NCI-H748 (cell line): ENCODE results near the gene FIGNL2.
"Not testable (repeated sequence)": the region's sequence is repeated elsewhere in the genome, so short reads cannot be mapped to it uniquely, and the experiment has no call there.

Experiments
- DNase-seq: peaks from one replicate; lab custom pipeline; 2025; ENCODE audit not compliant: unreplicated experiment; lab: John Stamatoyannopoulos, UW

Gene FIGNL2, protein sequence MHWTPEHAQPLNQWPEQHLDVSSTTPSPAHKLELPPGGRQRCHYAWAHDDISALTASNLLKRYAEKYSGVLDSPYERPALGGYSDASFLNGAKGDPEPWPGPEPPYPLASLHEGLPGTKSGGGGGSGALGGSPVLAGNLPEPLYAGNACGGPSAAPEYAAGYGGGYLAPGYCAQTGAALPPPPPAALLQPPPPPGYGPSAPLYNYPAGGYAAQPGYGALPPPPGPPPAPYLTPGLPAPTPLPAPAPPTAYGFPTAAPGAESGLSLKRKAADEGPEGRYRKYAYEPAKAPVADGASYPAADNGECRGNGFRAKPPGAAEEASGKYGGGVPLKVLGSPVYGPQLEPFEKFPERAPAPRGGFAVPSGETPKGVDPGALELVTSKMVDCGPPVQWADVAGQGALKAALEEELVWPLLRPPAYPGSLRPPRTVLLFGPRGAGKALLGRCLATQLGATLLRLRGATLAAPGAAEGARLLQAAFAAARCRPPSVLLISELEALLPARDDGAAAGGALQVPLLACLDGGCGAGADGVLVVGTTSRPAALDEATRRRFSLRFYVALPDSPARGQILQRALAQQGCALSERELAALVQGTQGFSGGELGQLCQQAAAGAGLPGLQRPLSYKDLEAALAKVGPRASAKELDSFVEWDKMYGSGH

GRCh38 chr12:51848326-51848727 lies at the start of gene FIGNL2:
Gene FIGNL2, minus strand, starts transcription at chr12:51848718. Its CDS starts 26,305 bp downstream, at chr12:51822413.
- DNase-seq, result no peak

DNA sequence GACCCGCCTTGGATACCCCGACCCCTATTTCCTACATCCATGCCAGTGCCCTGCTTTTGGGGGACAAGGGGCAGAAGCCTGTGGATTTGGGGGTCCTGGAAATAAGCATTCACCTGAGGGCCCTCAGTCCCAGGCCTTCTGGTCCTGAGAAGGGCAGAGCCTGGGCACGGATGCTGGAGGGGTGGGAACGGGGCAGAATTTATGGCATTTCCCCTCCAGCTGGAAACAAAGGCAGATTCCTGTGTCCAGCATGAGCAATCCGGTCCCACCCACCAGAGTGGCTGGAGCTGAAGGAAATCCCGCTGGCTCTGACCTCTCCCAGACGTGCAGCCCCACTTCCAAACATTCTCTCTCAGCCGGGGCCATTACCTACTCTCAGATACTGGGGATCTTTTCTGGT lies 48.7 kb upstream of the FIGNL2 start:
- DNase-seq, result no peak

DNA sequence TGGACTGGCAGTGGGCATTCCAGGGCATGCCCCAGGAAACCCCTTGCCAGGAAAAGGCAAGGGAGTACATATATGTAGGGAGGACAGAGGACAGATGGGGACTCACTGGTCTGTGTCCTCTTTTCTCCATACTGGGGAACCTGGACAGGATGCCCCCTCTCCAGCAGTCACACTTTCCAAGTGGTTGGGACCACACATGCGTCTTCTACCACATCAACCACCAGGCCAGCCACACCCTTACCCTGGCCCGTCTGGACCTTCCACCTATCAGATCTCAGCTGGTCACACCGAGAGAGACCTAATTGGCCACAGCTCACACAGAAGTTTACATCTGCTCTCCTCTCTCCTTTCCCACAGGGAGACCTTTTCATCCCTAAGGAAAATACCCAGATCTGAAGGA lies 47.7 kb upstream of the FIGNL2 start:
- DNase-seq, result no peak

DNA sequence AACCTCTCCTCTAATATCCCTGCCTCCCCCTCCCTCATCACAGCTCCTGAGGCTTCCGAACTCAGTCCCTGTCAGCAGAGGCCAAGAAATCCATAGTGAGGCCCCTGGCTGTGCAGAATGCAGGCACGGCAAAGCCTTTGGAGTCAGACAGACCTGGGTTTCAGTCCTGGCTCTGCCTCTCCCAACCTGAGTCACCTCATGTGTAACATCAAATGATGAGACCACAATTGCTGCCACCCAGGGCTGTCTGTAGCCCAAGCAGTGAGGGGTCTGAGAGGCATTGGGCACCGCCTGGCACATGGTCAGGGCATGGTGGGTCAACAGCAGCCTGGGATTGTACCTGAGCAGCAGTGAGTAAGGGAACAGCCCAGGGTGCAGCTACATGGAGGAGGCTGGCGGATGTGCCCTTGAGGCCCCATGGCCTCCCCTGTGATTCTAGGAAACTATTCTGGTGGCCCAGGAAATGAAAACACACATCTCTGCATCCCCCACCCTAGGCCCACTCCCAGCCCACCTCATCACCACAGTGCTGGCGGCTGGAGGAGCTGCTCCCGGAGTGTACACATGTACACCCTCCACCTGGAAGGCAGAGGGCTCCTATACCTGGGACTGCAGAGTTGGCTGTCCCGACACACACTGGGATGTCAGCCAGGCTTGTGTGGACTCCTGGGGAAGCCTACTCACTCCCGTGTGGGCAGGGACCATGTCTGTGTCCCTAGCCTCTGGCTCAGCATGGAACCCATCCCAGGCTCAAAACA lies 47.0 kb upstream of the FIGNL2 start:
- DNase-seq, result no peak

GRCh38 chr12:51893786-51894185 lies 45.3 kb upstream of the FIGNL2 start:
- DNase-seq, result no peak

DNA sequence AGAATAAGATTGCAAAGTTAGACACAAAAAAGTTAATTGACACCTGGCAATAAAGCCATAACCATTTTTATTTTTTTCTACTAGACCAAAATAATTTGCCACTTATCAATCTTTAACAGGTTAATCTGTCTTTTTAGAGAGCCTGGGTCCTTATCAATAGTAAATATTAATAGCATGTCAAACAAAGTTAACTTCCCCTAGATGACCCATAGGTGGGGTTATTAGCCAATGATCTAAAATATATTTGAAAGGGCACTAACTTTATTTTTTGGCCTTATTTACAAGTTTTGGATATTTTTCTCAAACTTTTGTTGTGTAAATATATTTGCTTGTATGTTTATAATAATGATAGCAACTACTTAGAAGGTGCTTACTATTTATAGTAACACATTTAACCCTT lies 43.3 kb upstream of the FIGNL2 start:
- no peak for DNase-seq

- no peak for DNase-seq
Measured at GRCh38 chr12:51890511-51891171, 42.1 kb upstream of the FIGNL2 start.

- DNase-seq, result no peak
Measured at GRCh38 chr12:51890133-51890464, 41.6 kb upstream of the FIGNL2 start.

DNA sequence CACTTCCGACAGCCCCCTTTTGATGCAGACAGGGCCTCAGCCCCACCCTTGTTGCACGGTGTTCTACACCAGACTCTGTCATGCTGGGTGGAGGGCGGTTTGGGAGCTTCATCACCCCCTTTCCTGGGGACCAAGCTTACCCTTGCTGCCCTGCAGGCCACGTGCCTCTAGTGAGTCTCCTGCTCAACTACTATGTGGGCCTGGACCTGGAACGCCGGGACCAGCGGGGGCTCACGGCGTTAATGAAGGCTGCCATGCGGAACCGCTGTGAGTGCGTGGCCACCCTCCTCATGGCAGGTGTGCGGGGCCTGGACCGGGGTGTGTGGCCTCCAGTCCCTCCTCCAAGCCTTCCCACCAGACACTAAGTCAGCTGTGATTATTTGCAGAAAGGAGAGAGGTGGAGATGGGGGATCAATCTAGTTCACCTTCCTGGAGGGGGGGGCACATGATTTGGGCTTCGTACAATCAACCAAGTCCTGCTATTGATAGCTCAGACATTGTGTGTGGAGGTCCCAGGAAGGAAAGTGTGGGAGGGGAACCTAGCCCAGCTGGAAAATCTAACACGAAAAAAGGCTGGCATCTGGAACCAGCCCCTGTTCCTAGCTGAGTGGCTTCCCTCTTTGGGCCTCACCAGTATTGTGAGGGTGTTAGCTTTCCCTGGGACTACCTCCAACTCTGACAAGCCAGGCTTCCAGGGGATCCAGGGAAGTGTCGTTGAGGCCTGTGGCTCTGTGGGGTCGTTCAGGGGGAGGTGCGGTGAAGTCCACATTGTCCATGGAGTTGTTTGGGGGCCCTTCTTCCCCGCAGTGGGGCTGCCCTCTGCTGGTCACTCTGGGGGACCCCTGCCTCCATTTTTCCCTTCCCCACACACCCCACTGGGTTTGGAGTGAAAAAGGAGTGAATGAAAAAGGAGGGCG lies 41.0 kb upstream of the FIGNL2 start:
- no peak for DNase-seq

DNA sequence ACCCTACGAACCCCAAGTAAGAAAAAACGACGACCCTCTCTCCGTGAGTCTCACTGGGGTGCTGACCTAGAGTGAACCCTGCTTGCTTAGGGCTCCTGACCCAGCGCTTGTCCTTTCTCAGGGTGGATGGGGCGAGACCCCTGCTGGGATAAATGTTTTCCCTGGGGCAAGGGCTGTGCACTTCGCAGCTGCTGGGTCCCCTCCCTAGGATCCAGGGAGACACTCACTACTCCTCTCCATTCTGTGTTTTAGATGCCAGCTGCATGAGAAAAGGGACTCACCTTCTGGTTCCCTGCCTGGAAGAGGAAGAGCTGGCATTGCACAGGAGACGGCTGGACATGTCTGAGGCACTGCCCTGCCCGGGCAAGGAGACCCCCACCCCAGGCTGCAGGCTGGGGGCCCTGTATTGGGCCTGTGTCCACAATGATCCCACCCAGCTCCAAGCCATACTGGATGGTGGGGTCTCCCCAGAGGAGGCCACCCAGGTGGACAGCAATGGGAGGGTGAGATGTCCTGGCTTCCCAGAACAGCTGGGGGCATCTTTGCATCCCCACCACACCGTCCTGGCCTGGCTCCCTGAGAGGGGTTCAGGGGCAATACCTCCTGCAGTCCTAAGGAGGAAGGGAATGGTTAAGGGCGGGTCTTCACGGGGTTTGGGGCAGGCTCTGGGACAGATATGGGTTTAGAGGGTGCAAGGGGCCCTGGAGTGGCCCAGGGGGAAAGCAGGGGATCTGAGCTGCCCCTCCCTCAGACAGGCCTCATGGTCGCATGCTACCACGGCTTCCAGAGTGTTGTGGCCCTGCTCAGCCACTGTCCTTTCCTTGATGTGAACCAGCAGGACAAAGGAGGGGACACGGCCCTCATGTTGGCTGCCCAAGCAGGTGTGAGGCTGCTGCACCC lies 40.0 kb upstream of the FIGNL2 start:
- no peak for DNase-seq

DNA sequence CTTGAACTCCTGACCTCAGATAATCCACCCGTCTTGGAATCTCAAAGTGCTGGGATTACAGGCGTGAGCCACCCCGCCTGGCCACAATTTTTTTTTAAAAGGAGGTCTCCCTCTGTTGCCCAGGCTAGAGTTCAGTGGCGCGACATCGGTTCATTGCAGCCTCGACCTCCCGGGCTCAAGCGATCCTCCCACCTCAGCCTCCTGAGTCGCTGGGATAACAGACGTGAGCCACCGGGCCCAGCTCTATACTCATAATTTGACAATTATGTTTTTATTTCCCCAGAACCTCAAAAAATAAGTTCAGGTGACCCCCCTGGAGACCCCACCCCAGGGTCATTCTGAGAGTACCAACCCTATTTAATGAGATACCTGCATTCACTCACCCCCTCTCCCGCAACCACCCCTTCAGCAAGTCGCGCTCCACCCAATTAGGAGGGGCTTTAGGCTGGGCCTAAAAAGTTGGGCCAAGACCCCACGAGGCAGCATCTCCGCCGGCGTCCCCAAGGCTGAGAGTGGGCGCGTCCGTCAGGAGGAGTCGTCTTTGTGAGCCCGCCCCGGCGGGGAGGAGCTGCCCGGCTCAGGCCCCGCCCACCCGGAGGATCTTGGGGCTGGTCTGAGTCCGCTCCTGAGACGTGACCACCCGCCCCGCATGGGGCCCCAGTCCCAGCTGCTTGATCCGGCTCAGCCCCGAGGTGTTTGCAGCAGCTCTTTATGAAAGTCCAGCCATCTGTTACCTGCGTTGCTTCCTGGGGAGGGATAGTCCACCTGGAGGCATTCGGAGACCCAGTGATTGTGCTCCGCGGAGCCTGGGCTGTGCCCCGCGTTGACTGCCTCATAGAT lies 39.2 kb upstream of the FIGNL2 start, which contains the start of gene ANKRD33:
ANKRD33 (plus strand) TSS at position 628 of the 840 bp plus-strand sequence; CDS start at position 712, 84 bp downstream.
- no peak for DNase-seq

DNA sequence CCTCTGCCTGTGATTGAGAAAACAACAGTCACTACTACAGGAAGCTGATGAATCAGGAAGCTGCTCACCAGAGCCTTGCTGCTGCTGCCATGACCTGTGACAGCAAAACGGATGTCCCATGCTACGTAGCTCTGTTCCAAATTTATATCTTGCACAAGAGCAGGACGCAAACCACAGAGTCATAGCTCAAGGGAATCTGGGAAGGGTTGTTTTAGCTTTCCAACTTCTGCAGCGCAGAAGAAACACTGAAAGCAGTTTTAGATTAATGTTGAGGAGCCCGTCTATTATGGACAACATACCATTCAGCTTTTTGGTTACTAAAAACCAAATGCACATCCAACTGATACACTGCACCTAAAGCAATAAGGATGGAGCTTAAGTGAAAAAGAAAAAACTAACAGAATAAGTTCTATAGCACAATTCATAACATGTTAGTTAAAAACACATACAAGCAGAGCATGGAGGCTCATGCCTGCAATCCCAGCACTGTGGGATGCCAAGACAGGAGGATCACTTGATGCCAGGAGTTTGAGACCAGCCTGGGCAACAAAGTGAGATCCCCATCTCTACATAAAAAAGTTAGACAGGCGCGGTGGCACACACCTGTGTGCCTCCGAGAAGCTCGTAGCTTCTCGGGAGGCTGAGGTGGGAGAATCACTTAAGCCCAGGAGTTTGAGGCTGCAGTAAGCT lies 37.6 kb upstream of the FIGNL2 start:
- no peak for DNase-seq

DNA sequence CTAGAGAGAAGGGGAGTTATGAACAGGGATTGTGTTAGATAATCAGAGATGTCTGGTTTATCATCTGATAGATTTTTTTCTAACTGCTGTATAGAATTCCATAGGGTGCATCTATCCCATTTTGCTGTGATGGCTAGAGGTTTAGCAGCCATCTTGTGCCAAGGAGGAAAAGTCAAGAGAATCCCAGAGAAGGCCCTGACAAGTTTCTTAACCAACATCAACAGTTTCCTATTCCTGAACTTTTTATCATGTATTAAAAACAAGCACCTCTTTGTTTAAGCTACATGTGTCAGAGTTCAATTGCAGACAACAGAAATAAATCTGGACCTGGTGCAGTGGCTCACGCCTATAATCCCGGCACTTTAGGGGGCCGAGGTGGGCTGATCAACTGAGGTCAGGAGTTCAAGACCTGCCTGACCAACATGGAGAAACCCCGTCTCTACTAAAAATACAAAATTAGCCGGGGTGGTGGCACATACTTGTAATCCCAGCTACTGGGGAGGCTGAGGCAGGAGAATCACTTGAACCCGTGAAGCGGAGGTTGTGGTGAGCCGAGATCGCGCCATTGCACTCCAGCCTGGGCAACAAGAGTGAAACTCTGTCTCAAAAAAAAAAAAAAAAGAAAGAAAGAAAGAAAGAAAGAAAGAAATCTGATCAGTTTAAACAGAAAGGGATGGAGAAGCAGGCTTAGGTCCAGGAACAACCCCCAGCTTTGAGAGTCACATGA lies 36.9 kb upstream of the FIGNL2 start:
- DNase-seq, result not testable (repeated sequence)

DNA sequence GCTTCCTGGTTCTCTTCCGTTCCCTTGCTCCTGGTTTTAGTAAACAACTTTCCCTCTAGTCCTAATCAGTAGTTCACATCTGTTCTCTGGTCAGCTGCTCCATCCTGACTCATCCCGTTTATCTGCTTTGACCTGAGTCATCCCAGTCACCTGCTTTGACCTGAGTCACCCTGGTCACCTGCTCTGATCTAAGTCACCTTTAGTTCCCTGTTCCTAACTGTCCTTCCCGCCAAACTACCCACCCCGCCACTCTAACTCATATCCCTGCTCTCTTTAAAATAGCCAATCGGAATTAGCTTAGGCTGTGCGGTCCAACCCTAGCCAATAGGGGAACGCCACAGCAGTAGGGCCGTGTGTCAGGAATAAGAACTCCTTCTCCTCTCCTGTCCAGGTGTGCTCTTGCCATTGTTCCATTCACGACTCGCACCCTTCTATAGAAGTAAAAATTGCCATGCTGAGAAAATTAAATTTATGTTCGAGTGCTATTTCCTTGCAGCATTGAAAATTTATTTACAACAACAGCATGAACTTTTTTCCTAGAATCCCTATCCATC lies 36.2 kb upstream of the FIGNL2 start:
- no peak for DNase-seq

DNA sequence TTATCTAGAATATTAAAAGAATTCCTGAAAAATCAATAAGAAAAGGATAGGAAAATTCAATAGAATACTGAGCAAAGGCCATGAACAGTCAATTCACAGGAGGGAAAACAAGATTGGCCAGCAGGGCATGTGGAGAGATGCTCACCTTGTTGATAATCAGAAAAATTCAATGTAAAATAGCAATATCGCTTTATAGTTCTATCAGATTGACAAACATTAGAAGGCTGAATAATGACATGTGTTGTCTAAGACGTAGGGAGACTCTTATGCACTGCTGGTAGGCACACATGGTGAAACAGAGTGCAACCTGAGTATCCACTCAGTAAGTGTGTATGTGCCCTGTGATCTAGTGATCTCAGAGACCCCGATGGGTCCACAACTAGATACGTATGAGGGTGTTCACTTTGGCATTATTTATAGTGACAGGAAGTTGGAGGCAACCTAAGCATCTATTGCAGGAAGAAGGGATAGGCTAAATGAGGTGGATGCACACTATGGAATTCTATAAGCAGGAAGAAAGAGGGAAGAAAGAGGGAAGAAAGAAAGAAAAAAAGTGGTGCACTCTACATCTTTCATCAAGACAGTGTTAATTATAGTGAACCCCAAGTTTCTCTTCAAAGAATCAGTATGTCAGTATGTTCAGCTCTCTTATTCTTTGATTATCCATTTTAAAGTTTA lies 35.6 kb upstream of the FIGNL2 start:
- DNase-seq, result no peak

GRCh38 chr12:51883295-51883694 lies 34.8 kb upstream of the FIGNL2 start:
- DNase-seq, result no peak
